Fibroblast of skin of scalp (primary cell): ENCODE results near the gene ZNF366.

Experiments used
- DNase-seq: peaks from one replicate; pipeline ENCODE4 v3.0.0-alpha.2; 2013

The ZNF366 gene

GRCh38 chr5:72402959-72403628, 104.1 kb downstream of the ZNF366 start:
- DNase-seq, result no peak

DNA sequence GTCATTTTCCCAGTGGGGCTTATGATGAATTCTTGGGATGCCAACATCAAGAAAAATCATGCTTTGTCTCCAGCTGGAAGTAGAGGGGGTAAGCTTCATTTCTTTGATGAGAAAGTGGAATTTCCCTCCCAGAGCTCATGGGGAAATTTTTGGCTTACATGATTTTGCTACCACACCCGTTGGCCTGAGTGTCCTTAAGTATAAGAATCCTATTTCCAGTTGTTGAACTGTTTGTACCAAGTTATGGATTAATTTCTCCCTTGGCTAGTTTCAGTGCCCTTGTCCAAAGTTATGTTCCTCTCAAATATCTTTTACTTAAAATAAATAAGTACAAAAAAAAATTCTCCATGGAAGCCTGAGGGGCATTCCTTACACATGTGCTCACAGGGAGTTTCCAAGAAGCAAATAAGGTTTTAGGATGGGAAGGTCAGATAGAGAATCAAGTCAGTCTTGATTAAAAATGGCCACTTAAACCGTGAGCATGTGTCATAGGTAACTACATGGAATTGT, 104.8 kb downstream of the ZNF366 start:
- DNase-seq, result peak; percentile 67

GRCh38 chr5:72400950-72401349, 106.3 kb downstream of the ZNF366 start:
- no peak for DNase-seq

DNA sequence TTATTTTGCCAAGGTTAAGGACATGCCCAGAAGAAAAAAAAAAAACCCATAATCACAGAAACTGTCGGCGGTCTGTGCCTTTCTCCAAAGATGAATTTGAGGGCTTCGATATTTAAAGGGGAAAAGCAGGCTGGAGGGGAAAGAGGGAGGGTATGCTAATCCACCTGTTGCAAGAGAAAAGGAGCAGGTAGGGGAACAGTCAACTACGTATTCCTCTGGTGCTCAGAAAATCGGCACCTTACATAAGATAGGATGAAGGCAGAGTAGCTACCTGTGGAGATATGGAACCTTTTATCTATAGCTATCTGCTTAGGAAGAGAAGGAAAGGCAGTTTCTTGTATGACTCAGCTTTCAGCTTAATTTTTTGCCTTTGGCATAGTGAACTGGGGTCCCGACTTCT, 109.4 kb downstream of the ZNF366 start:
- DNase-seq, result no peak

DNA sequence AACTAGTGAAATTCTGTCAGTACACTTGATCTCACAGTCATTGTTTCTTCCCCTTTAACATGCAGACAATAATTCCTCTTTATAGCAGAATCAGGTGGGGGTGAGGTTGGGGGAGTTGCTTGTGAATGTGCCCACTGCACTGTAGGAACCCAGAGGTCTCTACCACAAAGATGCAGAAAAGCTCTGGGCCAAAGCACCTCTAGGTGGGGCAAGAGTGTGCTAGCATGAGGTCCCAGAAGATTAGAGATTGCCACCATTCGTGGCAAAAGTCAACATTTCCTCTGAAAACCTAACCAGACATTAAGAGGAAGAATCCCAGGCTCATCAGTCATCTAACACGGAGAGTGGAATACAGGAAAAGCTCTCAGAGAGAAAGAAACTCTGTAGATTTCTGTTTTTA, 112.5 kb downstream of the ZNF366 start:
- DNase-seq, result peak; percentile 20

DNA sequence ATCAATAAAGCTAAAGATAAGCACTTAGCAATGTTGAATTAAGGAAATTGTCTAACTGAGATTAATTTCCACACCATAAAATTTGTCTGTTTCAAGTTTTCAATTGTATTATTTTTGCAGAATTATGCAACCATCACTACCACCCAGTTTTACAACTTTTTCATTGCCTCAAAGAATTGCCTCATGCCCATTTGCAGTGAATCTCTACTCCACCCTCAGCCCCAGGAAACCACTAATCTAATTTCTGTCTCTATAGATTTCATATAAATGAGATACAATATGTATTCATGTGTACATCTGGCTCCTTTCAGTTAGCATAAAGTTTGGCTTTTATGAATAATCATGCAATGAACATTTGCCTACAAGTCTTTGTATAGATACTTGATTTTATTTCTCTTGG, 114.2 kb downstream of the ZNF366 start:
- no peak for DNase-seq
